ENCODE measurements around the gene TBC1D22A. TPM values are rescaled to one million over a fixed set of nuclear protein-coding genes. Genes with fewer than 3 reads are reported as not detected.

The TBC1D22A gene
- total RNA-seq, 2 donors from 2014 or later = 29.5 to 34.8 TPM

- H3K27me3 Mint-ChIP-seq (ENCODE audit: low read depth) = no peaks in the 10 kb centered on the region
- peaks cover 47% of the 10 kb centered on the region for H3K4me1 Mint-ChIP-seq (ENCODE audit: low read depth)
- ATAC-seq (replicated peaks in 1 of 2) = no peak
- no peak for DNase-seq
- H3K9me3 Mint-ChIP-seq = peaks cover under 1% of the 10 kb centered on the region in 2 donors
- peak overlapping the region; percentile 99 to 100 for H3K4me3 Mint-ChIP-seq
- H3K36me3 Mint-ChIP-seq (ENCODE audit: insufficient read depth in 2 of 2) = peaks cover 0 to 5% of the 10 kb centered on the region in 2 donors
- peak overlapping the region; percentile 99 for H3K27ac Mint-ChIP-seq
Measured at GRCh38 chr22:46761539-46762237, 762 bp upstream of the TBC1D22A start.

GRCh38 chr22:46763051-46763705 is 728 bp downstream of the TBC1D22A start:
- Mint-ChIP-seq H3K4me3 (peak overlapping the region; percentile 99 to 100), H3K27ac (peak overlapping the region; percentile 99), H3K27me3 (ENCODE audit: low read depth) (no peaks in the 10 kb centered on the region), H3K9me3 (no peaks in the 10 kb centered on the region), H3K4me1 (ENCODE audit: low read depth) (peaks cover 62% of the 10 kb centered on the region), H3K36me3 (ENCODE audit: insufficient read depth in 2 of 2) (peaks cover 0 to 7% of the 10 kb centered on the region in 2 donors)
- ATAC-seq (replicated peaks in 1 of 2) = peak; percentile 20 to 32
- DNase-seq = peak; percentile 31 to 41

GRCh38 chr22:46764140-46764680 is 1.8 kb downstream of the TBC1D22A start:
- Mint-ChIP-seq H3K9me3 (no peaks in the 10 kb centered on the region), H3K4me1 (ENCODE audit: low read depth) (peaks cover 55% of the 10 kb centered on the region), H3K36me3 (ENCODE audit: insufficient read depth in 2 of 2) (peaks cover 0 to 7% of the 10 kb centered on the region in 2 donors), H3K27ac (peak overlapping the region; percentile 95), H3K27me3 (ENCODE audit: low read depth) (no peaks in the 10 kb centered on the region), H3K4me3 (peak overlapping the region; percentile 99 to 100)
- DNase-seq (no peak), ATAC-seq (replicated peaks in 1 of 2) (no peak)

GRCh38 chr22:46764779-46765485 is 2.5 kb downstream of the TBC1D22A start:
- Mint-ChIP-seq H3K4me3 (peak overlapping the region in 1 of 2 donors; percentile 100), H3K4me1 (ENCODE audit: low read depth) (peaks cover 55% of the 10 kb centered on the region), H3K27ac (peak overlapping the region; percentile 95), H3K9me3 (no peaks in the 10 kb centered on the region), H3K36me3 (ENCODE audit: insufficient read depth in 2 of 2) (peaks cover 0 to 7% of the 10 kb centered on the region in 2 donors), H3K27me3 (ENCODE audit: low read depth) (no peaks in the 10 kb centered on the region)
- DNase-seq = no peak
- no peak for ATAC-seq (replicated peaks in 1 of 2)

GRCh38 chr22:46766611-46767010 is 4.2 kb downstream of the TBC1D22A start:
- Mint-ChIP-seq H3K36me3 (ENCODE audit: insufficient read depth in 2 of 2) (peaks cover 0 to 7% of the 10 kb centered on the region in 2 donors), H3K27ac (peak overlapping the region; percentile 9), H3K4me3 (no peak overlapping the region), H3K27me3 (ENCODE audit: low read depth) (no peaks in the 10 kb centered on the region), H3K9me3 (no peaks in the 10 kb centered on the region), H3K4me1 (ENCODE audit: low read depth) (peaks cover 62% of the 10 kb centered on the region)
- no peak for ATAC-seq (replicated peaks in 1 of 2)
- no peak for DNase-seq

DNA sequence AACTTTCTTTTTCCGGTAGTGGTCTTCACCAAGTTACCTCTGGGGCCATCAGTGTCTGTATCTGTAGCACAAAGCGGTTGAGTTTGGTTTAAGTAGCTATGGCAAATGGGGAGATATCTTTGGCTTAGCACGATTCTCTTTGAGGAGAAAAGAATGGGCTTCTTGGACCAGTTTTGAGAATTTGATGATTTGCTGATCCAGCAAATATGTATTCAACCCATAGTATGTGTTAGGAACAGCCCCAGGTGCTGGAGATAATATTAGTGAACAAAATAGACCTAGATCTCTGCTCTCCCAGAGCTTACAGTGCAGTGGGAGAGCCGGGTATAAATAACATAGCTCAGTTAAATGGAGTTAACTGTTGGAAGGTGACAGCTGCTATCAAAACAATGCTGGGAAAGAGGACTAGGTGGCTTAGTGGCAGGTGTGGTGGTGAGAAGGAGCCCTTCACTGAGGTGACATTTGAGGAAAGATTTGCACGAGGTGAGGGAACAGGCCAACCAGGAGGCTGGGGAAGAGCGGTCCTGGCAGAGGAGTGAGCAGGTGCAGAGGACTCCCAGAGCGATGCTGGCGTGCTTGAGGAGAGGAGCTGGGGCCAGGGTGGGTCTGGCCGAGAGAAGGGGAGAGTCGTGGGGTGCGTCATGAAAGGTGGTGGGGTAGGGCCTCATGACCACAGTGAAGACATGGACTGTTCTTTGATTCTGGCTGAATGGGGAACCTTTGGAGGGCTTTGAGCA is 5.0 kb downstream of the TBC1D22A start:
- peaks cover 0 to 7% of the 10 kb centered on the region in 2 donors for H3K36me3 Mint-ChIP-seq (ENCODE audit: insufficient read depth in 2 of 2)
- H3K27me3 Mint-ChIP-seq (ENCODE audit: low read depth) = no peaks in the 10 kb centered on the region
- H3K4me1 Mint-ChIP-seq (ENCODE audit: low read depth) = peaks cover 55% of the 10 kb centered on the region
- no peak for DNase-seq
- H3K9me3 Mint-ChIP-seq = no peaks in the 10 kb centered on the region
- no peak for ATAC-seq (replicated peaks in 1 of 2)
- no peak overlapping the region for H3K4me3 Mint-ChIP-seq
- peak overlapping the region; percentile 13 for H3K27ac Mint-ChIP-seq

DNA sequence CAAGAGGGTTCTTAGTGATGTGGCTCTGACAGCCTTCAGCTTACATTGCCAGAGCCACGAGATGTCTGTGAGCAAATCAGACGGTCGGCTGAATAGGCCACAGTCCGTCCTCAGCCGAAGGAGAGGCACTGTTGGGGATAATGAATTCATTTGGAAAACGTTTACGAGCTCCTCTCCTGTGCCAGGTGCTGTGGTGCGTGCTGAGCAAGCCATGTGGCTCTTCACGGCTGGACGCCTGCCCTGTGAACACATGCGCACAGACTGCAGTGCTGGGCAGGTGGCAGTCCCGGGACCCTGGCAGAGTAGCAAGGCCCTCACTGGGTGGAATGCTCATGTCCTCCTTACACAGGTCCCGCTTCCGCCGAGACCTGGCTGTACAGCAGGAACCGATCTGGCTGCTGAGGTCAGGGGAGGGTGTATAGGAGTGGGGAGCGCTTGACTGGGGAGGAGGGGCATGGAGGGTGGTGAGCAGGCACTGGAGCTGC is 6.8 kb downstream of the TBC1D22A start:
- no peak for ATAC-seq (replicated peaks in 1 of 2)
- DNase-seq = no peak
- Mint-ChIP-seq H3K36me3 (ENCODE audit: insufficient read depth in 2 of 2) (peaks cover 0 to 5% of the 10 kb centered on the region in 2 donors), H3K4me3 (no peak overlapping the region), H3K9me3 (no peaks in the 10 kb centered on the region), H3K27ac (peak overlapping the region; percentile 74), H3K27me3 (ENCODE audit: low read depth) (no peaks in the 10 kb centered on the region), H3K4me1 (ENCODE audit: low read depth) (peaks cover 66% of the 10 kb centered on the region)

DNA sequence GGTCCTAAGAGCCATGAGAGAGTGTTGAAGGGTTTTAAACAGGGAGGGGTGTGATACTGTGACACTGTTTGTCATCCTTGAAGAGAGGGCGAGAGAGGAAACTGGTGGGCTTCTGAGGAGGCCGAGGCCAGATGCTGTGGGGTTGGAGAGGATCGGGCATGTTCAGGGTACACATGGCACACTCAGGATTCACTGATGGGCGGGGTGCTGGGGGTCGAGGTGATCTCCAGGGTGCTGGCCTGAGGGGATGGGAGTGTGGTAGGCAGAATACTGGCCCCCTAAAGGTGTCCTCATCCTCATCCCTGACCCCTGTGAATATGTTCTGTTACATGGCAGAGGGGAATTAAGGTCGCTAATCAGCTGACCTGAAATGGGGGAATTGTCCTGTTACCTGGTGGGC is 7.3 kb downstream of the TBC1D22A start:
- Mint-ChIP-seq H3K36me3 (ENCODE audit: insufficient read depth in 2 of 2) (peaks cover 0 to 2% of the 10 kb centered on the region in 2 donors), H3K4me3 (peak overlapping the region in 1 of 2 donors; percentile 0), H3K9me3 (no peaks in the 10 kb centered on the region), H3K27ac (peak overlapping the region; percentile 74), H3K4me1 (ENCODE audit: low read depth) (peaks cover 66% of the 10 kb centered on the region), H3K27me3 (ENCODE audit: low read depth) (no peaks in the 10 kb centered on the region)
- no peak for ATAC-seq (replicated peaks in 1 of 2)
- no peak for DNase-seq

GRCh38 chr22:46770151-46770641 is 7.7 kb downstream of the TBC1D22A start:
- peaks cover 0 to 2% of the 10 kb centered on the region in 2 donors for H3K36me3 Mint-ChIP-seq (ENCODE audit: insufficient read depth in 2 of 2)

GRCh38 chr22:46770726-46771125 is 8.3 kb downstream of the TBC1D22A start:
- Mint-ChIP-seq H3K4me1 (ENCODE audit: low read depth) (peaks cover 66% of the 10 kb centered on the region), H3K9me3 (no peaks in the 10 kb centered on the region), H3K36me3 (ENCODE audit: insufficient read depth in 2 of 2) (peaks cover 0 to 2% of the 10 kb centered on the region in 2 donors), H3K27ac (peak overlapping the region; percentile 93), H3K4me3 (peak overlapping the region; percentile 49 to 76), H3K27me3 (ENCODE audit: low read depth) (no peaks in the 10 kb centered on the region)
- no peak for DNase-seq
- ATAC-seq (replicated peaks in 1 of 2) = no peak

More at GRCh38 chr22:46770151-46770641, 7.7 kb downstream of the TBC1D22A start:
- Mint-ChIP-seq H3K9me3 (no peaks in the 10 kb centered on the region), H3K4me1 (ENCODE audit: low read depth) (peaks cover 66% of the 10 kb centered on the region), H3K4me3 (peak overlapping the region in 1 of 2 donors; percentile 76), H3K27me3 (ENCODE audit: low read depth) (no peaks in the 10 kb centered on the region), H3K27ac (peak overlapping the region; percentile 93)
- ATAC-seq (replicated peaks in 1 of 2) (no peak), DNase-seq (no peak)

DNA sequence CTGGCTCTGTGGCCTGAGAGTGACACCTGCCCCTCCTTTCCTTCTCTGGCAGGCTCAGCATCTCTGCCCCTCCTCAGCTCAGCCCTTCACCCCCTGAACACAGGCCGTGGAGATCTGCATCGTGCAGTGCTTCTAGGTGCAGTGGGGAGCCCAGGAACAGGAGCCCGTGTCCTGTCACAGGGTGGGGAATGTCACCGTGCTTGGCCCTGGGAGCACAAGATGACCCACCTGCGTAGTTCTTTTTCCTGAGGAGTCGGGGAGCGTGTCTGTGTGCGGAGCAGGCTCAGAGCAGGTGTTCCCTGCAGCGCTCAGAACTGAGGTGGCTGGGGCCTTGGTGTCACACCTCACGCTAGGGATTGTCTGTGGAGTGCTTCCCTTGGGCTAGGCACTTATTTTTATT is 10.6 kb downstream of the TBC1D22A start:
- H3K4me3 Mint-ChIP-seq = peak overlapping the region; percentile 54 to 71
- no peaks in the 10 kb centered on the region for H3K36me3 Mint-ChIP-seq (ENCODE audit: insufficient read depth in 2 of 2)
- ATAC-seq (replicated peaks in 1 of 2) (no peak), DNase-seq (no peak)
- H3K27me3 Mint-ChIP-seq (ENCODE audit: low read depth) = no peaks in the 10 kb centered on the region
- H3K4me1 Mint-ChIP-seq (ENCODE audit: low read depth) = peaks cover 73% of the 10 kb centered on the region
- peak overlapping the region; percentile 78 for H3K27ac Mint-ChIP-seq
- H3K9me3 Mint-ChIP-seq = no peaks in the 10 kb centered on the region

Data from activated T-cell treated with anti-CD3 and anti-CD28 coated beads, Interleukin-2, amount 50 U/mL, for 72 hours (primary cell).